CD4-positive, alpha-beta memory T cell (primary cell): ENCODE results near the gene STRIT1. TPM values are rescaled to one million over a fixed set of nuclear protein-coding genes. Genes with fewer than 3 reads are reported as not detected.

Source experiments
- CTCF ChIA-PET: fragments of 350-600 bp; sonication (Branson Sonifier 250); formaldehyde crosslinking; loops from one replicate; lab custom pipeline; 2021; ENCODE audit warnings: inconsistent platforms; ENCODE audit not compliant: partially characterized antibody; lab: Charles Lee
- POLR2A ChIA-PET: fragments of 350-600 bp; sonication (Branson Sonifier 250); formaldehyde crosslinking; loops from one replicate; lab custom pipeline; 2021; ENCODE audit not compliant: partially characterized antibody; lab: Charles Lee
- DNase-seq, 5 donors: peaks; one replicate each; pipeline versions ENCODE4 v3.0.0 to v3.0.0-alpha.2; 2020 to 2022; ENCODE audit warnings: mixed read lengths in 1 of 5
- H3K27ac ChIP-seq: one replicate; pipeline ENCODE4 v1.7.0; 2013; ENCODE audit warnings: low read depth, low read length
- H3K27me3 ChIP-seq: 2 replicates; pipeline ENCODE4 v1.7.0; 2013; ENCODE audit warnings: mild to moderate bottlenecking, low read length, moderate library complexity; ENCODE audit not compliant: insufficient read depth
- H3K36me3 ChIP-seq: 2 replicates; pipeline ENCODE4 v1.7.0; 2013; ENCODE audit warnings: mild to moderate bottlenecking, low read length, moderate library complexity; ENCODE audit not compliant: insufficient read depth
- H3K4me1 ChIP-seq: 2 replicates; pipeline ENCODE4 v1.7.0; 2013; ENCODE audit warnings: mild to moderate bottlenecking, low read length, moderate library complexity; ENCODE audit not compliant: insufficient read depth
- H3K4me3 ChIP-seq, 2 donors: one replicate each; pipeline ENCODE4 v1.7.0; 2013; ENCODE audit warnings: low read length in 2 of 2, mild to moderate bottlenecking in 1 of 2
- H3K9me3 ChIP-seq, 2 donors: one replicate each; pipeline ENCODE4 v1.7.0; 2013; ENCODE audit warnings: low read length in 2 of 2, control low read depth in 1 of 2; ENCODE audit not compliant: control insufficient read depth in 1 of 2
- H3K27ac Mint-ChIP-seq, 7 donors: one replicate each; pipeline ENCODE4 v1.8.0; 2020 to 2021; ENCODE audit warnings: mixed read lengths in 7 of 7, mild to moderate bottlenecking in 6 of 7, inconsistent platforms in 3 of 7, moderate library complexity in 3 of 7
- H3K27me3 Mint-ChIP-seq, 2 donors: one replicate each; pipeline ENCODE4 v1.8.0; 2020 to 2021; ENCODE audit warnings: mixed read lengths in 2 of 2
- H3K36me3 Mint-ChIP-seq, 2 donors: one replicate each; pipeline ENCODE4 v1.8.0; 2020 to 2021; ENCODE audit warnings: mixed read lengths in 2 of 2, inconsistent platforms in 1 of 2, mild to moderate bottlenecking in 1 of 2
- H3K4me1 Mint-ChIP-seq, 4 donors: one replicate each; pipeline ENCODE4 v1.8.0; 2020 to 2021; ENCODE audit warnings: mixed read lengths in 4 of 4, mild to moderate bottlenecking in 1 of 4
- H3K4me3 Mint-ChIP-seq, 8 donors: one replicate each; pipeline ENCODE4 v1.8.0; 2020 to 2021; ENCODE audit warnings: mixed read lengths in 8 of 8, mild to moderate bottlenecking in 7 of 8, moderate library complexity in 6 of 8, inconsistent platforms in 3 of 8
- H3K9me3 Mint-ChIP-seq, 8 donors: one replicate each; pipeline ENCODE4 v1.8.0; 2020 to 2021; ENCODE audit warnings: mixed read lengths in 8 of 8, mild to moderate bottlenecking in 5 of 8, inconsistent platforms in 3 of 8, moderate library complexity in 1 of 8
- intact Hi-C: fragments of 100-400 bp; cut with micrococcal nuclease; formaldehyde crosslinking; loops from one replicate; pipeline ENCODE4 v1.15.1; 2023
- polyA plus RNA-seq, 2 donors: library from polyadenylated mRNA; unstranded; fragments of 300-500 nt; fragmentation: Illumina TruSeq; gene quantifications; one replicate each; pipeline ENCODE4 v1.2.3, GENCODE V29; 2021
- total RNA-seq, 2 experiments: library from RNA; stranded (reverse); gene quantifications; one replicate each; pipeline ENCODE4 v1.2.3, GENCODE V29; 2021

The STRIT1 gene
- total and polyA plus RNA-seq, 4 experiments from 2014 or later, result not detected

GRCh38 chr3:155325263-155325835, 31.9 kb upstream of the STRIT1 start:
- Mint-ChIP-seq H3K4me1 (no peaks in the 10 kb centered on the region), H3K27ac (no peak overlapping the region), H3K4me3 (peak overlapping the region in 2 of 8 donors; percentile 9 to 62), H3K36me3 (no peaks in the 10 kb centered on the region), H3K27me3 (no peaks in the 10 kb centered on the region), H3K9me3 (no peaks in the 10 kb centered on the region)
- ChIA-PET POLR2A (no interaction called here), CTCF (no interaction called here)
- Histone ChIP-seq H3K36me3 (no peaks in the 10 kb centered on the region), H3K9me3 (no peaks in the 10 kb centered on the region), H3K27ac (no peak overlapping the region), H3K4me3 (no peak overlapping the region), H3K4me1 (no peaks in the 10 kb centered on the region), H3K27me3 (no peaks in the 10 kb centered on the region)
- intact Hi-C loops, result no loop called here
- DNase-seq, result no peak

GRCh38 chr3:155323063-155323666, 29.7 kb upstream of the STRIT1 start:
- no peaks in the 10 kb centered on the region for H3K4me1 Mint-ChIP-seq
- intact Hi-C loops, result no loop called here
- Histone ChIP-seq H3K27me3 (no peaks in the 10 kb centered on the region), H3K27ac (no peak overlapping the region), H3K4me3 (no peak overlapping the region), H3K36me3 (no peaks in the 10 kb centered on the region), H3K9me3 (no peaks in the 10 kb centered on the region), H3K4me1 (no peaks in the 10 kb centered on the region)
- ChIA-PET CTCF (interaction anchor here (3.4 kb wide), 1 partner anchor 369 kb away, joined by 10 read pairs; no protein-coding TSS in a partner anchor), POLR2A (no interaction called here)
- no peak overlapping the region for H3K27ac Mint-ChIP-seq
- no peak overlapping the region for H3K4me3 Mint-ChIP-seq
- DNase-seq, result peak in 3 of 5 donors; percentile 2 to 9 (median 6)
- no peaks in the 10 kb centered on the region for H3K36me3 Mint-ChIP-seq
- H3K9me3 Mint-ChIP-seq, result no peaks in the 10 kb centered on the region
- H3K27me3 Mint-ChIP-seq, result no peaks in the 10 kb centered on the region

- H3K27me3 Mint-ChIP-seq, result no peaks in the 10 kb centered on the region
- no peaks in the 10 kb centered on the region for H3K4me1 Mint-ChIP-seq
- H3K9me3 Mint-ChIP-seq, result no peaks in the 10 kb centered on the region
- Histone ChIP-seq H3K36me3 (no peaks in the 10 kb centered on the region), H3K4me1 (no peaks in the 10 kb centered on the region), H3K4me3 (no peak overlapping the region), H3K27ac (no peak overlapping the region), H3K27me3 (no peaks in the 10 kb centered on the region), H3K9me3 (no peaks in the 10 kb centered on the region)
- H3K27ac Mint-ChIP-seq, result no peak overlapping the region
- POLR2A ChIA-PET, result no interaction called here
- H3K4me3 Mint-ChIP-seq, result no peak overlapping the region
- H3K36me3 Mint-ChIP-seq, result no peaks in the 10 kb centered on the region
- no peak for DNase-seq
- intact Hi-C loops, result no loop called here
- CTCF ChIA-PET, result interaction anchor here (3.4 kb wide), 1 partner anchor 367 kb away, joined by 10 read pairs; no protein-coding TSS in a partner anchor
Observed at GRCh38 chr3:155321418-155321817, 27.9 kb upstream of the STRIT1 start.

GRCh38 chr3:155320934-155321333, 27.5 kb upstream of the STRIT1 start:
- DNase-seq, result no peak
- H3K4me3 Mint-ChIP-seq, result no peak overlapping the region
- POLR2A ChIA-PET, result no interaction called here
- H3K36me3 Mint-ChIP-seq, result no peaks in the 10 kb centered on the region
- no peaks in the 10 kb centered on the region for H3K27me3 Mint-ChIP-seq
- Histone ChIP-seq H3K4me3 (no peak overlapping the region), H3K27ac (no peak overlapping the region), H3K4me1 (no peaks in the 10 kb centered on the region), H3K9me3 (no peaks in the 10 kb centered on the region), H3K36me3 (no peaks in the 10 kb centered on the region), H3K27me3 (no peaks in the 10 kb centered on the region)
- CTCF ChIA-PET, result interaction anchor here (3.4 kb wide), 1 partner anchor 367 kb away, joined by 10 read pairs; no protein-coding TSS in a partner anchor
- intact Hi-C loops, result no loop called here
- H3K27ac Mint-ChIP-seq, result no peak overlapping the region
- no peaks in the 10 kb centered on the region for H3K9me3 Mint-ChIP-seq
- H3K4me1 Mint-ChIP-seq, result no peaks in the 10 kb centered on the region

GRCh38 chr3:155318740-155319139, 25.3 kb upstream of the STRIT1 start:
- Histone ChIP-seq H3K27ac (no peak overlapping the region), H3K9me3 (no peaks in the 10 kb centered on the region), H3K4me3 (no peak overlapping the region), H3K4me1 (no peaks in the 10 kb centered on the region), H3K27me3 (no peaks in the 10 kb centered on the region), H3K36me3 (no peaks in the 10 kb centered on the region)
- H3K4me1 Mint-ChIP-seq, result no peaks in the 10 kb centered on the region
- intact Hi-C loops, result no loop called here
- H3K27me3 Mint-ChIP-seq, result no peaks in the 10 kb centered on the region
- DNase-seq, result no peak
- H3K4me3 Mint-ChIP-seq, result no peak overlapping the region
- H3K9me3 Mint-ChIP-seq, result no peaks in the 10 kb centered on the region
- POLR2A ChIA-PET, result no interaction called here
- H3K36me3 Mint-ChIP-seq, result no peaks in the 10 kb centered on the region
- H3K27ac Mint-ChIP-seq, result no peak overlapping the region
- CTCF ChIA-PET, result no interaction called here

GRCh38 chr3:155317211-155317610, 23.7 kb upstream of the STRIT1 start:
- Histone ChIP-seq H3K4me3 (no peak overlapping the region), H3K9me3 (no peaks in the 10 kb centered on the region), H3K4me1 (no peaks in the 10 kb centered on the region), H3K36me3 (no peaks in the 10 kb centered on the region), H3K27me3 (no peaks in the 10 kb centered on the region), H3K27ac (no peak overlapping the region)
- no peaks in the 10 kb centered on the region for H3K4me1 Mint-ChIP-seq
- H3K4me3 Mint-ChIP-seq, result no peak overlapping the region
- no peak overlapping the region for H3K27ac Mint-ChIP-seq
- no peaks in the 10 kb centered on the region for H3K9me3 Mint-ChIP-seq
- intact Hi-C loops, result no loop called here
- ChIA-PET CTCF (no interaction called here), POLR2A (no interaction called here)
- no peaks in the 10 kb centered on the region for H3K36me3 Mint-ChIP-seq
- no peak for DNase-seq
- H3K27me3 Mint-ChIP-seq, result no peaks in the 10 kb centered on the region

GRCh38 chr3:155316426-155316825, 22.9 kb upstream of the STRIT1 start:
- Histone ChIP-seq H3K4me3 (no peak overlapping the region), H3K4me1 (no peaks in the 10 kb centered on the region), H3K27ac (no peak overlapping the region), H3K9me3 (no peaks in the 10 kb centered on the region), H3K27me3 (no peaks in the 10 kb centered on the region), H3K36me3 (no peaks in the 10 kb centered on the region)
- no peak overlapping the region for H3K27ac Mint-ChIP-seq
- ChIA-PET CTCF (no interaction called here), POLR2A (no interaction called here)
- intact Hi-C loops, result no loop called here
- no peak for DNase-seq
- no peaks in the 10 kb centered on the region for H3K36me3 Mint-ChIP-seq
- H3K4me1 Mint-ChIP-seq, result no peaks in the 10 kb centered on the region
- H3K4me3 Mint-ChIP-seq, result no peak overlapping the region
- no peaks in the 10 kb centered on the region for H3K9me3 Mint-ChIP-seq
- no peaks in the 10 kb centered on the region for H3K27me3 Mint-ChIP-seq
